Loucy (cell line): ENCODE results near the gene SELENOI.

ENCODE experiments used
- EZH2phosphoT487 ChIP-seq: fragments of 200-600 bp; IDR thresholded peaks from 2 replicates; pipeline ENCODE4 v1.6.1; 2018; ENCODE audit warnings: antibody characterized with exemption, mild to moderate bottlenecking, moderate library complexity, borderline replicate concordance
- TF ChIP-seq, protein P1 (sequence below): fragments of 200-600 bp; sonication (generic); conservative IDR thresholded peaks from 2 replicates; pipeline ENCODE4 v1.5.1; 2014; ENCODE audit warnings: mild to moderate bottlenecking, antibody characterized with exemption, low read length

DNA sequence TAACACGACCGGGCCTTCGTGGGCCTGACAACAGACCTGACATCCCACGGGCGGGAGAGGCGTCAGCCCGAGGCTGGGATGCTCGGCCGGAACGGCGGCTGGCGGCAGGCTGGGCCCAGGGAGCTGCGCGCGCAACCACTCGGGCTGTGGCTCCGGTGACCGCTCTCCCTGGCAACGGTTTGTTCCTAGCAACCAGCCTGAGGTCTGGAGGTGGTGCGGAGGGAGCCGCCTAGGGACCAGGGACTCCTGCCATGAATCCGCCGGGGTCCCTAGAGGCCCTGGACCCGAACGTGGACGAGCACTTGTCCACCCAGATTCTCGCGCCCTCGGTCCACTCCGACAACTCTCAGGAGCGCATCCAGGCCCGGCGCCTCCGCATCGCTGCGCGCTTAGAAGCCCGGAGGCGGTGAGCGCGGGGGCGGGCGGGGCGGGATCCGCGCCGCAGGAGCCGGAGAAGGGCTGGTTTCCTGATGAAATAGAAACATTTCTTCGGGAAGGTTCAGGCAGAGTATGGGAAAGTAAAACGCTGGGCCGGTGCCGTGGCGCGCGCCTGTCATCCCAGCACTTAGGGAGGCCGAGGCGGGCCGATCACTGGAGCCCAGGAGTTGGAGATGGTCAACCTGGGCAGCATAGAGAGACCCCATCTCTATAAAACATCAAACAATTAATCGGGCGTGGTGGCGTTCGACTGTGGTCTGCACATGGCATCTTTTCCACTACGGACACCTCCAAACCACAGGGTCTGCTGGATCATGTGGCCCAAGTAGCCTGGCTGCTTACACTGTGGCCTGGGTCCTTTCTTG is 56.0 kb downstream of the SELENOI start, which contains the start of gene DRC1:
- TF ChIP-seq, protein P1, sequence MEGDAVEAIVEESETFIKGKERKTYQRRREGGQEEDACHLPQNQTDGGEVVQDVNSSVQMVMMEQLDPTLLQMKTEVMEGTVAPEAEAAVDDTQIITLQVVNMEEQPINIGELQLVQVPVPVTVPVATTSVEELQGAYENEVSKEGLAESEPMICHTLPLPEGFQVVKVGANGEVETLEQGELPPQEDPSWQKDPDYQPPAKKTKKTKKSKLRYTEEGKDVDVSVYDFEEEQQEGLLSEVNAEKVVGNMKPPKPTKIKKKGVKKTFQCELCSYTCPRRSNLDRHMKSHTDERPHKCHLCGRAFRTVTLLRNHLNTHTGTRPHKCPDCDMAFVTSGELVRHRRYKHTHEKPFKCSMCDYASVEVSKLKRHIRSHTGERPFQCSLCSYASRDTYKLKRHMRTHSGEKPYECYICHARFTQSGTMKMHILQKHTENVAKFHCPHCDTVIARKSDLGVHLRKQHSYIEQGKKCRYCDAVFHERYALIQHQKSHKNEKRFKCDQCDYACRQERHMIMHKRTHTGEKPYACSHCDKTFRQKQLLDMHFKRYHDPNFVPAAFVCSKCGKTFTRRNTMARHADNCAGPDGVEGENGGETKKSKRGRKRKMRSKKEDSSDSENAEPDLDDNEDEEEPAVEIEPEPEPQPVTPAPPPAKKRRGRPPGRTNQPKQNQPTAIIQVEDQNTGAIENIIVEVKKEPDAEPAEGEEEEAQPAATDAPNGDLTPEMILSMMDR: no peak
- TF ChIP-seq EZH2phosphoT487: no peak
